HG03575 (cell line): ENCODE data around the gene NDE1.

ENCODE experiments used
- ATAC-seq: cut with Tn5 transposase; IDR thresholded peaks from one replicate; pipeline ENCODE4 v1.9.1; 2021; ENCODE audit not compliant: unreplicated experiment, insufficient number of reproducible peaks, low FRiP score; ENCODE audit errors: extremely low read depth

Gene NDE1

GRCh38 chr16:15752717-15753488 is 102.9 kb downstream of the NDE1 start:
- no peak for ATAC-seq

- ATAC-seq = no peak
Measured at GRCh38 chr16:15754821-15755534, 104.9 kb downstream of the NDE1 start.

- no peak for ATAC-seq
Measured at GRCh38 chr16:15757077-15757386, 107.0 kb downstream of the NDE1 start.

- ATAC-seq = no peak
Measured at GRCh38 chr16:15757630-15758251, 107.7 kb downstream of the NDE1 start.

- no peak for ATAC-seq
Measured at GRCh38 chr16:15759070-15759469, 109.0 kb downstream of the NDE1 start.

- no peak for ATAC-seq
Measured at GRCh38 chr16:15760129-15760528, 110.1 kb downstream of the NDE1 start.

- no peak for ATAC-seq
Measured at GRCh38 chr16:15764112-15764511, 114.1 kb downstream of the NDE1 start.

- no peak for ATAC-seq
Measured at GRCh38 chr16:15765116-15765515, 115.1 kb downstream of the NDE1 start.

GRCh38 chr16:15765880-15766279 is 115.8 kb downstream of the NDE1 start:
- no peak for ATAC-seq

GRCh38 chr16:15766918-15767317 is 116.9 kb downstream of the NDE1 start:
- no peak for ATAC-seq

- ATAC-seq = no peak
Measured at GRCh38 chr16:15768201-15768600, 118.2 kb downstream of the NDE1 start.

GRCh38 chr16:15769239-15769638 is 119.2 kb downstream of the NDE1 start:
- ATAC-seq = no peak

GRCh38 chr16:15770107-15770506 is 120.1 kb downstream of the NDE1 start:
- no peak for ATAC-seq

GRCh38 chr16:15770512-15770911 is 120.5 kb downstream of the NDE1 start:
- no peak for ATAC-seq

GRCh38 chr16:15771694-15772093 is 121.6 kb downstream of the NDE1 start:
- ATAC-seq = no peak

GRCh38 chr16:15772579-15773293 is 122.7 kb downstream of the NDE1 start:
- no peak for ATAC-seq

- no peak for ATAC-seq
Measured at GRCh38 chr16:15773968-15774367, 123.9 kb downstream of the NDE1 start.

- no peak for ATAC-seq
Measured at GRCh38 chr16:15775209-15775608, 125.2 kb downstream of the NDE1 start.

GRCh38 chr16:15775663-15776304 is 125.7 kb downstream of the NDE1 start:
- no peak for ATAC-seq
